ENCODE data around the gene PUSL1.

The PUSL1 gene

DNA sequence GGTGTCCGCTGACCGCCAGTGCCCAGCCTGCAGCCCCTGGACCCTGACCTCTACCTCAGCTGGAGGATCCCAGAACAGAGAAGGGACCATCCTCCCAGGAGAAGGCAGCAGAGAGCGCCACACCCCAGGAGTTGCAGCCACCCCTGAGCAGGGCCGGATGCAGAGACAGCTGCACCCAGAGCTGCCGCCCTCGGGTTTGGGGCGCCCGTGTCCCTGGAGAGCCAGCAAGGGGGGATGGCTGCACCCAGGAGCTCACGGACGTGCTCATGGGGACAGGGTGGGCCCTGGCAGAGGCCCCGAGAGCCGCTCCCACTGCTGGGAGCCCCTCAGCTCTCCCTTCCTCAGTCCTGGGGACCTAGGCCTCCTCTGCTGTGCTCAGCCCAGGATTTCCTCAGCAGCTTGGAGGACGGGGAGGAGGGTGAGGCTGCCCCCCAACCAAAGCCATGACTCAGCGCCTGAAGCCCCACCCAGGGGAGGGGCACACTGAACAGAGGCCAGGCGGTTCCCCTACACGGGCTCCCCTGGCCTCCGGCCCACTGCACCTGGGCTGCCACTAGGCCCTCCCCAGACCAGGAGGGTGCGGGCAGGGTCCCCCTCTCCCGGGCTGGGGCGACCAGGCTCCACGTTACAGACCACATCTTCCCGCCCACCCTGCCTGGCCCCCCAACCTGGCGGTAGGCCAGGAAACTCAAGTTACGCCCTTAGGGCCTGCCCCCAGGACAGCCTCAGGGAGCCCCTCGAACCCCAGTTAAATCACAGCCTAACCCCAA lies 2.9 kb upstream of the PUSL1 start:
- H3K4me3 ChIP-seq (ENCODE audit: low read length): peak overlapping the region; percentile 78
- TF ChIP-seq, protein P1, sequence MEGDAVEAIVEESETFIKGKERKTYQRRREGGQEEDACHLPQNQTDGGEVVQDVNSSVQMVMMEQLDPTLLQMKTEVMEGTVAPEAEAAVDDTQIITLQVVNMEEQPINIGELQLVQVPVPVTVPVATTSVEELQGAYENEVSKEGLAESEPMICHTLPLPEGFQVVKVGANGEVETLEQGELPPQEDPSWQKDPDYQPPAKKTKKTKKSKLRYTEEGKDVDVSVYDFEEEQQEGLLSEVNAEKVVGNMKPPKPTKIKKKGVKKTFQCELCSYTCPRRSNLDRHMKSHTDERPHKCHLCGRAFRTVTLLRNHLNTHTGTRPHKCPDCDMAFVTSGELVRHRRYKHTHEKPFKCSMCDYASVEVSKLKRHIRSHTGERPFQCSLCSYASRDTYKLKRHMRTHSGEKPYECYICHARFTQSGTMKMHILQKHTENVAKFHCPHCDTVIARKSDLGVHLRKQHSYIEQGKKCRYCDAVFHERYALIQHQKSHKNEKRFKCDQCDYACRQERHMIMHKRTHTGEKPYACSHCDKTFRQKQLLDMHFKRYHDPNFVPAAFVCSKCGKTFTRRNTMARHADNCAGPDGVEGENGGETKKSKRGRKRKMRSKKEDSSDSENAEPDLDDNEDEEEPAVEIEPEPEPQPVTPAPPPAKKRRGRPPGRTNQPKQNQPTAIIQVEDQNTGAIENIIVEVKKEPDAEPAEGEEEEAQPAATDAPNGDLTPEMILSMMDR (IDR thresholded peaks at IDR 0.05; ENCODE audit: insufficient read depth, low read depth, low read length, missing control alignments): peak; percentile 9
- DNase-seq (ENCODE audit: low read depth): peak; percentile 83

DNA sequence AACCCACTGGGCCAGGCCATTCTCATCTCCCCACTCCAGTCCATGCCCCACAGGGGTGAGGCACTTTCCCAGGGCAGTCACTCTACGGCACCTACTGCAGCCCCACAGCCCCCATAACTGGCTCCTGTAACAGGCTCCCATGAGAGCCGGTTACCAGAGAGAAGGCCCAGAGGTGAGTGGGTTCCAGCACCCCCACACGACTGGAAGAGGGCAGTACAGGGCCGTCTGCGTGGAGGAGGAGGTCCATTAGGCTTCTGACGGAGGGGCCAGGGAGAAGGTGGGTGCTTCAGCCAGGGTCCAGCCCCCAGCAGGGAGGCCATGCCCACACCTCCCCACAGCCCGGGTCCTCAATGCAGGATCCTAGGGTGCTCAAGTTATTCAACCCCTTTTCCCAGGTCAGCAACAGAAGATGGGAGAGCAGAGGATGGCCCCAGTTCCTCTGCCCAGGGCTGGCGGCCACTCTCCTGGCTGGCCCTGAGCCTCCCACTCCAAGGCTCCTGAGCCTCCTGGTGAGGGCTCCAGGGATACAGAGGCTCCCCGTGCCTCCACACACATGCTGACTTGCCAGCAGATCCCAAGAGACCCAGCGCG lies 2.2 kb upstream of the PUSL1 start:
- TF ChIP-seq, protein P1 (IDR thresholded peaks at IDR 0.05; ENCODE audit: insufficient read depth, low read depth, low read length, missing control alignments): peak; percentile 7
- peak overlapping the region; percentile 78 for H3K4me3 ChIP-seq (ENCODE audit: low read length)
- DNase-seq (ENCODE audit: low read depth): no peak

DNA sequence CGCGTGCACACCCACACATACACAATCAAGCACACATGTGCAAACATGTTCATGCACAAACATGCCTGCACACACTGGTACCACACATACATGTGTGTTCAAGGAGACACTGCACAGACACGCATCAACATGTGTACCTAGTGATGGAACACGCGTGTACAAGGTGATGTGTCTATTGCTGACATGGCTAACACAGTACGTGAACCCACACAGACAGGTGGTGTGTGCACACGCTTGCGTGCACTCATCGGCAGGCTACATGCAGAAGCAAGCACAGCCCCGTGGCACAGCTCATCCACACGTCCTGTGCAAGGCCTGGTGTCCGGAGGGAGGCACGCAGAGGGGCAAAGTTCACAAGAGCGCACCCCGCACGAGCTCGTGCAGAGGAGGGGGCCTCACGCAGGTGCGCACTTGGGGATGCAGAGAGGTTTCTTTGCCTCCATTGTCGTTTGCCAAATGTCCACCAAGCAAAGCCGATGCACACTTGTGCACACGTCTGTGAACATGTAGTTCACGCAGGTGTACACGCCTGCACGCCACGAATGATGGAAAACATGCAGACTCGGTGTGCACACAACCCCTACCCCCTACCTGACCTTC lies 1.6 kb upstream of the PUSL1 start:
- TF ChIP-seq, protein P1 (IDR thresholded peaks at IDR 0.05; ENCODE audit: insufficient read depth, low read depth, low read length, missing control alignments): no peak
- DNase-seq (ENCODE audit: low read depth): peak; percentile 51
- H3K4me3 ChIP-seq (ENCODE audit: low read length): peak overlapping the region; percentile 78

DNA sequence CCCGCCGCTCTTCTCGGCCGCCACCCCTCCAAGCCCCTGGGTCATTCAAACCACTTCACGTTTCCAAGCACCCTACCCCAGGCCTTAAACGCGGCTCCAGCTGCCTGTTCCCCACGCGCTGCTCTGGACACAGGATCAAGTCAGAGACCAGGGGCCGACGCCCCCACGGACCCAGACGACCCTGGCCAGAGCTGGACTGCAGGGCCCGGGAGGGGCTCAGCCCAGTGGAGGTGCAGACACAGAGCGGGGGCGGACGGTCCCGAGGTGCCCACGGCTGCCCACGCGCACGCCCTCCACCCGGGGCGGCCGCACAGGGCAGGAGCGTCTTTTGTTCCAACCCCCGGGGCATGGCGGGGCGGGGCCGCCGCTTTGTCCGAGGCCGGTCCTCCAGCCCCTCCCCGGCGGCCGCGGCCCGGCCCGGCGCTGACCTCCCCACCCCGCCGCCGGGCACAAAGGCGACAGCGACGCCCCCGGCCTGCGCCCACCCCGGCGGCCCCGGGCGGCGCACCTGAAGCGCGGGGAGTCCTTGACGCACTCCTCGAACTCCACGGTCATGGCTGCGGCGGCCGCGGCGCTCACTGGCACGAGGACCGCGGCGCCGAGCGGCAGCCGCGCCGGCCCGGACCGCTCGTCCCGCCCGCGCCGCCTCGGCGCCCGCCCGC lies 1.0 kb upstream of the PUSL1 start:
- DNase-seq (ENCODE audit: low read depth): no peak

DNA sequence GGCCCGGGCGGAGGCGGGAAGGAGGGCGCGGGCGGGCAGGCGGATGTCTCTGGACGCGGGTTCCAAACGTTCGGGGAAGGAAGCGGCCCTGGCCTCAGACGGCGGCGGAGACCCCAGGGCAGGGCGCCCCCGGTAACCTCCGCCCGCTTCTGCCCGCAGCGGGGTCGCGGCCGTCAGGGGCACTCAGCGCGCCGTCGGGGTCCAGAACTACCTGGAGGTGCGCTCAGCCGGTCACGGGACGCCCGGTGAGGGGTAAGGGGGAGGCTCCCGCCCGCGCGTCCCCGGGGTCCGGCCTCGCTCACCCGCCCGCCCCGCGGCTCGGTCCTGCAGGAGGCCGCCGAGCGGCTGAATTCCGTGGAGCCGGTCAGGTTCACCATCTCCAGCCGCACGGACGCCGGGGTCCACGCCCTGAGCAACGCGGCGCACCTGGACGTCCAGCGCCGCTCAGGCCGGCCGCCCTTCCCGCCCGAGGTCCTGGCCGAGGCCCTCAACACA lies 406 bp downstream of the PUSL1 start:
- TF ChIP-seq, protein P1 (IDR thresholded peaks at IDR 0.05; ENCODE audit: insufficient read depth, low read depth, low read length, missing control alignments): no peak
- peak overlapping the region; percentile 56 for H3K4me3 ChIP-seq (ENCODE audit: low read length)
- no peak for DNase-seq (ENCODE audit: low read depth)

More for the DNA sequence above, 1.0 kb upstream of the PUSL1 start:
- TF ChIP-seq, protein P1 (IDR thresholded peaks at IDR 0.05; ENCODE audit: insufficient read depth, low read depth, low read length, missing control alignments): no peak
- peak overlapping the region; percentile 78 for H3K4me3 ChIP-seq (ENCODE audit: low read length)

DNA sequence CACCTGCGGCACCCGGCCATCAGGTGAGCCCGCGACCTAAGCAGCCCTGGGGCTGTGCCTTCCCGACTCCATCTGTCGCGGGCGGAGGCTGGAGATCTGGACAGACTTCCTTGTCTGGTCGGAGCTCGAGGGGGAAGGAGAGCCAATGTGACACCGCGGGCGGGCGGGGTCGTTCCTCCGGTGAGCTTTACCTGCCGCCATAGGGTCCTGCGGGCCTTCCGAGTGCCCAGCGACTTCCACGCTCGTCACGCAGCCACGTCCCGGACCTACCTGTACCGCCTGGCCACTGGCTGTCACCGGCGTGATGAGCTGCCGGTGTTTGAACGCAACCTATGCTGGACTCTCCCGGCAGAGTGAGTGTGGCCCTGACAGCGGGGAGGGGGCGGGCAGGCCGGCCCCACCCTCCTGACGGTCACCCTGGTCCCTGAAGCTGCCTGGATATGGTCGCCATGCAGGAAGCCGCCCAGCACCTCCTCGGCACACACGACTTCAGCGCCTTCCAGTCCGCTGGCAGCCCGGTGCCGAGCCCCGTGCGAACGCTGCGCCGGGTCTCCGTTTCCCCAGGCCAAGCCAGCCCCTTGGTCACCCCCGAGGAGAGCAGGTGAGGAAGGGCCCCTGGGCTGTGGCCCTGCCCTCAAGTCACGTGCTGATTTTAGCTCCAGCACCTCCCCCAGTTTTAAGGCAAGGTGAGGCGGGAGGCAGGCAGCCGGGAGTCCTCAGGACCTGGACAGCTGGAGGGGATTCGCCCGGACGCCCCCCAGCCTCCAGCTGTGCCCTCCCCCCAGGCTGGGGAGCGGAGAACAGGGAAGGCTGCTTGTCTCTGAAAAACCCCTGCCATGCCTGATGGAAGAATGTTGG lies 1.1 kb downstream of the PUSL1 start:
- TF ChIP-seq, protein P1 (IDR thresholded peaks at IDR 0.05; ENCODE audit: insufficient read depth, low read depth, low read length, missing control alignments): no peak
- H3K4me3 ChIP-seq (ENCODE audit: low read length): peak overlapping the region; percentile 56
- no peak for DNase-seq (ENCODE audit: low read depth)

All from epithelial cell of esophagus (primary cell).